IMR-90 (cell line): ENCODE data around the gene TTF2. TPM values are rescaled to one million over a fixed set of nuclear protein-coding genes. Genes with fewer than 3 reads are reported as not detected.

ENCODE experiments used
- ATAC-seq: fragments of 200-7000 bp; cut with Tn5 transposase; 2 replicates; pipeline ENCODE4 v1.9.1; 2020; ENCODE audit warnings: low read depth, mild to moderate bottlenecking, moderate library complexity
- BruUV-seq: library from RNA; stranded (reverse); fragments of 400-500 nt; replicated peaks from 2 replicates; lab custom pipeline; 2021; lab: Mats Ljungman, UMichigan
- CTCF ChIA-PET: fragments of 300-600 bp; formaldehyde crosslinking; extraction: SDS; loops from one replicate; lab custom pipeline; 2021; ENCODE audit warnings: antibody characterized with exemption; lab: Yijun Ruan, JAX
- POLR2A ChIA-PET: fragments of 300-600 bp; sonication (Branson Sonifier 250); formaldehyde crosslinking; loops from one replicate; lab custom pipeline; 2022; ENCODE audit warnings: antibody characterized with exemption; ENCODE audit not compliant: unreplicated experiment; lab: Charles Lee
- DNase-seq: peaks from one replicate; pipeline ENCODE4 v3.0.0; 2013
- H2AFZ ChIP-seq: replicated peaks from 2 replicates; pipeline ENCODE3; 2013; ENCODE audit warnings: low read length, mild to moderate bottlenecking; ENCODE audit not compliant: poor library complexity
- H2AK5ac ChIP-seq: 2 replicates; pipeline ENCODE4 v1.6.1; 2013; ENCODE audit warnings: low read depth, low read length, inconsistent platforms
- H2AK9ac ChIP-seq: replicated peaks from 2 replicates; pipeline ENCODE3; 2013; ENCODE audit warnings: mild to moderate bottlenecking, low read depth, low read length, moderate library complexity; ENCODE audit not compliant: poor library complexity
- H2BK120ac ChIP-seq: 2 replicates; pipeline ENCODE4 v1.6.1; 2013; ENCODE audit warnings: low read depth, low read length, inconsistent platforms
- H2BK15ac ChIP-seq: 3 replicates; pipeline ENCODE4 v1.6.1; 2013; ENCODE audit warnings: low read depth, low read length, inconsistent platforms
- H2BK20ac ChIP-seq: 2 replicates; pipeline ENCODE4 v1.6.1; 2013; ENCODE audit warnings: low read depth, mild to moderate bottlenecking, inconsistent platforms, low read length, moderate library complexity
- H2BK5ac ChIP-seq: 2 replicates; pipeline ENCODE4 v1.6.1; 2013; ENCODE audit warnings: mild to moderate bottlenecking, low read depth, low read length, inconsistent platforms; ENCODE audit not compliant: poor library complexity, severe bottlenecking
- H3K14ac ChIP-seq: replicated peaks from 2 replicates; pipeline ENCODE4 v1.6.1; 2013; ENCODE audit warnings: low read depth, low read length, inconsistent platforms
- H3K18ac ChIP-seq: 2 replicates; pipeline ENCODE4 v1.6.1; 2013; ENCODE audit warnings: low read depth, low read length, control low read depth
- H3K23ac ChIP-seq: 2 replicates; pipeline ENCODE4 v1.6.1; 2013; ENCODE audit warnings: low read depth, low read length, inconsistent platforms
- H3K27ac ChIP-seq: 2 replicates; pipeline ENCODE4 v1.5.1; 2013; ENCODE audit warnings: mild to moderate bottlenecking, control low read depth, low read length; ENCODE audit not compliant: insufficient read depth
- H3K27me3 ChIP-seq: 2 replicates; pipeline ENCODE4 v1.6.1; 2013; ENCODE audit warnings: low read length; ENCODE audit not compliant: control insufficient read depth, insufficient read depth
- H3K36me3 ChIP-seq: 2 replicates; pipeline ENCODE4 v1.6.1; 2013; ENCODE audit warnings: low read length, mixed read lengths; ENCODE audit not compliant: control insufficient read depth, insufficient read depth
- H3K4ac ChIP-seq: 2 replicates; pipeline ENCODE4 v1.6.1; 2013; ENCODE audit warnings: low read depth, low read length, inconsistent platforms
- H3K4me1 ChIP-seq: 2 replicates; pipeline ENCODE4 v1.6.1; 2013; ENCODE audit warnings: low read length, mixed read lengths; ENCODE audit not compliant: control insufficient read depth, insufficient read depth
- H3K4me2 ChIP-seq: 2 replicates; pipeline ENCODE4 v1.6.1; 2013; ENCODE audit warnings: low read depth, mild to moderate bottlenecking, control low read depth, low read length, moderate library complexity
- H3K4me3 ChIP-seq: 2 replicates; pipeline ENCODE4 v1.5.1; 2013; ENCODE audit warnings: low read depth, mild to moderate bottlenecking, control low read depth, low read length, moderate library complexity; ENCODE audit not compliant: insufficient read depth
- H3K56ac ChIP-seq: 2 replicates; pipeline ENCODE4 v1.6.1; 2013; ENCODE audit warnings: low read length, inconsistent platforms; ENCODE audit not compliant: insufficient read depth; ENCODE audit errors: extremely low read depth
- H3K79me1 ChIP-seq, 2 experiments: 2 replicates each; pipeline ENCODE4 v1.6.1; 2013; ENCODE audit warnings: low read length in 2 of 2, inconsistent platforms in 1 of 2, low read depth in 1 of 2
- H3K9ac ChIP-seq: 2 replicates; pipeline ENCODE4 v1.6.1; 2013; ENCODE audit warnings: low read depth, low read length, control low read depth
- H3K9me1 ChIP-seq: 2 replicates; pipeline ENCODE4 v1.6.1; 2013; ENCODE audit warnings: low read length, inconsistent platforms; ENCODE audit not compliant: insufficient read depth
- H3K9me3 ChIP-seq: 2 replicates; pipeline ENCODE4 v1.6.1; 2013; ENCODE audit warnings: low read length; ENCODE audit not compliant: control insufficient read depth, insufficient read depth
- H4K20me1 ChIP-seq: 2 replicates; pipeline ENCODE4 v1.6.1; 2013; ENCODE audit warnings: low read length, inconsistent platforms; ENCODE audit not compliant: insufficient read depth
- H4K5ac ChIP-seq: 2 replicates; pipeline ENCODE4 v1.6.1; 2013; ENCODE audit warnings: mild to moderate bottlenecking, low read depth, low read length, control low read depth
- H4K8ac ChIP-seq, 2 experiments: 2 replicates each; pipeline ENCODE4 v1.6.1; 2013; ENCODE audit warnings: low read depth in 2 of 2, low read length in 2 of 2, control low read depth in 1 of 2, inconsistent platforms in 1 of 2
- H4K91ac ChIP-seq: 2 replicates; pipeline ENCODE4 v1.6.1; 2013; ENCODE audit warnings: low read depth, low read length, inconsistent platforms; ENCODE audit not compliant: insufficient read depth
- BHLHE40 ChIP-seq: fragments of 150-350 bp; IDR thresholded peaks from 2 replicates; pipeline ENCODE4 v1.6.1; 2016; ENCODE audit warnings: mild to moderate bottlenecking, low read depth, low read length
- CEBPB ChIP-seq: IDR thresholded peaks from 2 replicates; pipeline ENCODE4 v1.6.1; 2012; ENCODE audit warnings: low read depth, low read length, improper control_type of control experiment
- CHD1 ChIP-seq: IDR thresholded peaks from 2 replicates; pipeline ENCODE4 v1.6.1; 2012; ENCODE audit warnings: low read depth, low read length, improper control_type of control experiment
- FOS ChIP-seq: fragments of 150-350 bp; IDR thresholded peaks from 2 replicates; pipeline ENCODE4 v1.6.1; 2016; ENCODE audit warnings: low read depth, low read length
- MAFK ChIP-seq: IDR thresholded peaks from 2 replicates; pipeline ENCODE4 v1.6.1; 2012; ENCODE audit warnings: low read depth, low read length, improper control_type of control experiment
- MAZ ChIP-seq: IDR thresholded peaks from 2 replicates; pipeline ENCODE4 v1.6.1; 2012; ENCODE audit warnings: low read depth, mild to moderate bottlenecking, low read length, improper control_type of control experiment, moderate library complexity, borderline replicate concordance
- MXI1 ChIP-seq: IDR thresholded peaks from 2 replicates; pipeline ENCODE4 v1.6.1; 2012; ENCODE audit warnings: low read depth, mild to moderate bottlenecking, low read length, moderate library complexity, borderline replicate concordance
- NFE2L2 ChIP-seq: fragments of 150-350 bp; IDR thresholded peaks from 2 replicates; pipeline ENCODE4 v1.6.1; 2016; ENCODE audit warnings: low read depth, mild to moderate bottlenecking, low read length
- POLR2A ChIP-seq: IDR thresholded peaks from 2 replicates; pipeline ENCODE4 v1.6.1; 2012; ENCODE audit warnings: mild to moderate bottlenecking, low read depth, low read length
- RAD21 ChIP-seq: IDR thresholded peaks from 2 replicates; pipeline ENCODE4 v1.6.1; 2012; ENCODE audit warnings: low read length, improper control_type of control experiment
- RCOR1 ChIP-seq: IDR thresholded peaks from 2 replicates; pipeline ENCODE4 v1.6.1; 2012; ENCODE audit warnings: mild to moderate bottlenecking, low read length, improper control_type of control experiment; ENCODE audit not compliant: insufficient replicate concordance
- RFX5 ChIP-seq: IDR thresholded peaks from 2 replicates; pipeline ENCODE4 v1.8.0; 2012; ENCODE audit warnings: low read depth, mild to moderate bottlenecking, low read length, moderate library complexity
- SMC3 ChIP-seq: fragments of 150-350 bp; IDR thresholded peaks from 2 replicates; pipeline ENCODE4 v1.6.1; 2016; ENCODE audit warnings: low read depth, mild to moderate bottlenecking, antibody characterized with exemption, low read length, moderate library complexity
- WGBS, 2 experiments: methylation state at CpG; one replicate each; pipeline versions ENCODE4 v1.1.5 to v1.1.7; 2013; ENCODE audit warnings: missing lambda C conversion rate in 2 of 2; ENCODE audit not compliant: insufficient read length in 1 of 2; ENCODE audit errors: extremely low coverage in 2 of 2; 5-methylcytosine and 5-hydroxymethylcytosine counted together
- dilution Hi-C: fragments of 300-500 bp; cut with HindIII; formaldehyde crosslinking; loops from one replicate; pipeline ENCODE4 v1.14.3; 2018; ENCODE audit warnings: low sequenced_read_pairs; ENCODE audit not compliant: unreplicated experiment
- in situ Hi-C: fragments of 300-500 bp; cut with MboI; formaldehyde crosslinking; loops from 3 replicates; pipeline ENCODE4 v1.14.3; 2019; ENCODE audit warnings: low sequenced_read_pairs, inconsistent platforms, mixed read lengths
- intact Hi-C: fragments of 100-400 bp; cut with micrococcal nuclease; formaldehyde crosslinking; loops from 2 replicates; pipeline ENCODE4 v1.10.0; 2022
- polyA plus RNA-seq, 3 experiments: library from polyadenylated mRNA; depleted of rRNA; stranded (reverse); fragments of >200 nt; gene quantifications; 2 replicates each; pipeline ENCODE4 v1.2.3, GENCODE V29; 2012; ENCODE audit warnings: low replicate concordance in 1 of 3
- total RNA-seq: library from RNA; depleted of rRNA; stranded (reverse); fragments of >200 nt; gene quantifications from 2 replicates; pipeline ENCODE4 v1.2.3, GENCODE V29; 2012
- TF ChIP-seq, protein P1 (sequence below): fragments of 150-350 bp; IDR thresholded peaks from 2 replicates; pipeline ENCODE4 v1.6.1; 2017; ENCODE audit warnings: mild to moderate bottlenecking, antibody characterized with exemption, low read length, low read depth
- TF ChIP-seq, protein P2 (sequence below): fragments of 150-350 bp; IDR thresholded peaks from 2 replicates; pipeline ENCODE4 v1.6.1; 2016; ENCODE audit warnings: low read depth, mild to moderate bottlenecking, low read length, moderate library complexity, borderline replicate concordance
- TF ChIP-seq, protein P3 (sequence below): conservative IDR thresholded peaks from 2 replicates; pipeline ENCODE4 v1.5.1; 2012; ENCODE audit warnings: mild to moderate bottlenecking, low read depth, low read length, improper control_type of control experiment

The TTF2 gene
- total and polyA plus RNA-seq, 2 of the 4 experiments (the other 2 are of a cell fraction) = 11.5 to 14.7 TPM

DNA sequence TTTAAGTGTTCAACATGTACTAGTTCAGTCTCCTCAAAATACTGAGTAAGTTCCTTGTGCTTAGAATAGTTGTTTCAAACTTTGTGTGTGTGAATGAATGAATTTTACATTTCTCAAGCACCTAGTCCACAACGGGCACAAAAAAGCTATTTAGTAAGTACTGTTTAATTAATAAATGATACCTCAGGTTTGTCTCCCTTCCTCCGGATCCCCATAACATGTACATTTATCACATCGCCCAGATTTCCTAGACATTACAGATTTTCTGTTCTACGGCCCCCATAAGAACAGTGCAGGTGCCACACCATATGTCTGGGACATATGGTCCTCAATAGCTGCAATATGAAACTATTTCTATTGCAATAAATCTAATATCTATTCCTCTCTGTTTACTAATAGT, 1.3 kb upstream of the TTF2 start:
- BruUV-seq = no TSS peak
- no peak overlapping the region for H4K5ac ChIP-seq

More for the DNA sequence above, 1.3 kb upstream of the TTF2 start:
- no peak for ATAC-seq
- no peaks in the 10 kb centered on the region; the same call in 1 of the 2 replicates for H3K4me1 ChIP-seq
- H2AK9ac ChIP-seq = no peak overlapping the region
- no peak overlapping the region for H2AFZ ChIP-seq
- no peak overlapping the region for H2BK5ac ChIP-seq
- no peak overlapping the region for H3K23ac ChIP-seq
- H3K36me3 ChIP-seq = no peaks in the 10 kb centered on the region
- in situ Hi-C loops = no loop called here
- peaks cover 3% of the 10 kb centered on the region; the same call in 1 of the 2 replicates for H3K9me1 ChIP-seq
- no peak overlapping the region for H3K4me3 ChIP-seq
- no peak overlapping the region for H2BK120ac ChIP-seq
- H4K91ac ChIP-seq = no peak overlapping the region
- H3K27ac ChIP-seq = no peak overlapping the region
- H4K20me1 ChIP-seq = no peaks in the 10 kb centered on the region
- POLR2A ChIA-PET = no interaction called here
- H3K14ac ChIP-seq = no peak overlapping the region
- peaks cover 0 to 11% of the 10 kb centered on the region in 2 experiments; a peak in 2 of 4 replicates for H3K79me1 ChIP-seq
- no peak overlapping the region for H2AK5ac ChIP-seq
- no peak for TF ChIP-seq BHLHE40
- no peak for TF ChIP-seq RCOR1
- TF ChIP-seq SMC3 = no peak
- no peak for TF ChIP-seq MAFK
- TF ChIP-seq CHD1 = no peak
- TF ChIP-seq MAZ = no peak
- TF ChIP-seq, protein P1, sequence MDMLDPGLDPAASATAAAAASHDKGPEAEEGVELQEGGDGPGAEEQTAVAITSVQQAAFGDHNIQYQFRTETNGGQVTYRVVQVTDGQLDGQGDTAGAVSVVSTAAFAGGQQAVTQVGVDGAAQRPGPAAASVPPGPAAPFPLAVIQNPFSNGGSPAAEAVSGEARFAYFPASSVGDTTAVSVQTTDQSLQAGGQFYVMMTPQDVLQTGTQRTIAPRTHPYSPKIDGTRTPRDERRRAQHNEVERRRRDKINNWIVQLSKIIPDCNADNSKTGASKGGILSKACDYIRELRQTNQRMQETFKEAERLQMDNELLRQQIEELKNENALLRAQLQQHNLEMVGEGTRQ = no peak
- no peak for TF ChIP-seq NFE2L2
- TF ChIP-seq RAD21 = no peak
- no peak for TF ChIP-seq FOS
- no peak for TF ChIP-seq CEBPB
- TF ChIP-seq RFX5 = no peak
- TF ChIP-seq, protein P2, sequence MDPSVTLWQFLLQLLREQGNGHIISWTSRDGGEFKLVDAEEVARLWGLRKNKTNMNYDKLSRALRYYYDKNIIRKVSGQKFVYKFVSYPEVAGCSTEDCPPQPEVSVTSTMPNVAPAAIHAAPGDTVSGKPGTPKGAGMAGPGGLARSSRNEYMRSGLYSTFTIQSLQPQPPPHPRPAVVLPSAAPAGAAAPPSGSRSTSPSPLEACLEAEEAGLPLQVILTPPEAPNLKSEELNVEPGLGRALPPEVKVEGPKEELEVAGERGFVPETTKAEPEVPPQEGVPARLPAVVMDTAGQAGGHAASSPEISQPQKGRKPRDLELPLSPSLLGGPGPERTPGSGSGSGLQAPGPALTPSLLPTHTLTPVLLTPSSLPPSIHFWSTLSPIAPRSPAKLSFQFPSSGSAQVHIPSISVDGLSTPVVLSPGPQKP = no peak
- TF ChIP-seq, protein P3, sequence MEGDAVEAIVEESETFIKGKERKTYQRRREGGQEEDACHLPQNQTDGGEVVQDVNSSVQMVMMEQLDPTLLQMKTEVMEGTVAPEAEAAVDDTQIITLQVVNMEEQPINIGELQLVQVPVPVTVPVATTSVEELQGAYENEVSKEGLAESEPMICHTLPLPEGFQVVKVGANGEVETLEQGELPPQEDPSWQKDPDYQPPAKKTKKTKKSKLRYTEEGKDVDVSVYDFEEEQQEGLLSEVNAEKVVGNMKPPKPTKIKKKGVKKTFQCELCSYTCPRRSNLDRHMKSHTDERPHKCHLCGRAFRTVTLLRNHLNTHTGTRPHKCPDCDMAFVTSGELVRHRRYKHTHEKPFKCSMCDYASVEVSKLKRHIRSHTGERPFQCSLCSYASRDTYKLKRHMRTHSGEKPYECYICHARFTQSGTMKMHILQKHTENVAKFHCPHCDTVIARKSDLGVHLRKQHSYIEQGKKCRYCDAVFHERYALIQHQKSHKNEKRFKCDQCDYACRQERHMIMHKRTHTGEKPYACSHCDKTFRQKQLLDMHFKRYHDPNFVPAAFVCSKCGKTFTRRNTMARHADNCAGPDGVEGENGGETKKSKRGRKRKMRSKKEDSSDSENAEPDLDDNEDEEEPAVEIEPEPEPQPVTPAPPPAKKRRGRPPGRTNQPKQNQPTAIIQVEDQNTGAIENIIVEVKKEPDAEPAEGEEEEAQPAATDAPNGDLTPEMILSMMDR = no peak
- no peak for TF ChIP-seq POLR2A
- TF ChIP-seq MXI1 = no peak
- no peak overlapping the region for H4K8ac ChIP-seq
- no peaks in the 10 kb centered on the region for H3K27me3 ChIP-seq
- dilution Hi-C loops = no loop called here
- no peak overlapping the region for H2BK20ac ChIP-seq
- H3K4me2 ChIP-seq = no peak overlapping the region
- H3K9ac ChIP-seq = no peak overlapping the region
- no CpG with 5 or more reads among the region's 4 CpGs for WGBS, 2 experiments
- H2BK15ac ChIP-seq = no peak overlapping the region
- H3K56ac ChIP-seq = no peak overlapping the region
- CTCF ChIA-PET = interaction anchor here (0.6 kb wide), 1 partner anchor 299 kb away, joined by 3 read pairs; no protein-coding TSS in a partner anchor
- DNase-seq = no peak
- no peak overlapping the region for H3K18ac ChIP-seq
- H3K9me3 ChIP-seq = no peaks in the 10 kb centered on the region
- H3K4ac ChIP-seq = no peak overlapping the region
- intact Hi-C loops = loop anchor here (10.0 kb wide), 1 partner anchor 214 kb away; no protein-coding TSS in a partner anchor
